HepG2 (cell line): ENCODE measurements around the gene SPATA13.

ENCODE experiments used
- ATF7-NPFF ChIP-seq: sonication (generic); formaldehyde crosslinking; IDR thresholded peaks from 2 replicates; pipeline ENCODE4 v1.8.1; 2023; ENCODE audit warnings: mild to moderate bottlenecking, low read depth, missing genetic modification reagents, moderate library complexity
- CTCF ChIP-seq: sonication (generic); formaldehyde crosslinking; IDR thresholded peaks from 2 replicates; pipeline ENCODE4 v1.5.0; 2020; ENCODE audit warnings: mild to moderate bottlenecking, missing genetic modification reagents, moderate library complexity
- MTF2 ChIP-seq: sonication (generic); formaldehyde crosslinking; IDR thresholded peaks from 2 replicates; pipeline ENCODE4 v1.5.0; 2020; ENCODE audit warnings: missing genetic modification reagents, borderline replicate concordance
- PAX8 ChIP-seq: sonication (generic); formaldehyde crosslinking; IDR thresholded peaks from 2 replicates; pipeline ENCODE4 v1.8.0; 2022; ENCODE audit warnings: mild to moderate bottlenecking, missing genetic modification reagents, borderline replicate concordance
- THYN1 ChIP-seq: sonication (generic); formaldehyde crosslinking; IDR thresholded peaks from 2 replicates; pipeline ENCODE4 v1.8.1; 2023; ENCODE audit warnings: low read depth, mild to moderate bottlenecking, moderate library complexity, missing genetic modification reagents, borderline replicate concordance
- USF2 ChIP-seq, 2 experiments: sonication (generic) in 1 of 2; formaldehyde crosslinking in 1 of 2; IDR thresholded peaks; 2 replicates each; pipeline versions ENCODE4 v1.5.1 to v1.6.1; 2011 to 2020; ENCODE audit warnings: borderline replicate concordance in 1 of 2, low read depth in 1 of 2, low read length in 1 of 2, mild to moderate bottlenecking in 1 of 2, missing genetic modification reagents in 1 of 2, moderate library complexity in 1 of 2
- ZSCAN30 ChIP-seq: sonication (generic); formaldehyde crosslinking; IDR thresholded peaks from 2 replicates; pipeline ENCODE4 v1.5.0; 2020; ENCODE audit warnings: mild to moderate bottlenecking, missing genetic modification reagents
- TF ChIP-seq, protein P1 (sequence below): sonication (generic); formaldehyde crosslinking; IDR thresholded peaks from 2 replicates; pipeline ENCODE4 v1.4.0; 2020; ENCODE audit warnings: missing genetic modification reagents
- TF ChIP-seq, protein P2 (sequence below): sonication (generic); formaldehyde crosslinking; IDR thresholded peaks from 2 replicates; pipeline ENCODE4 v1.4.0; 2020; ENCODE audit warnings: missing genetic modification reagents, borderline replicate concordance

- TF ChIP-seq THYN1 (CRISPR knock-in tag) (no peak), PAX8 (CRISPR knock-in tag) (no peak), CTCF (CRISPR knock-in tag) (no peak), USF2 (IDR thresholded peaks at IDR 0.05; ENCODE audit: low read depth, low read length) (no peak), USF2 (CRISPR knock-in tag; IDR thresholded peaks at IDR 0.05; ENCODE audit: borderline replicate concordance) (no peak), ATF7-NPFF (CRISPR knock-in tag) (no peak), ZSCAN30 (no peak), MTF2 (CRISPR knock-in tag) (no peak)
- TF ChIP-seq, protein P1, sequence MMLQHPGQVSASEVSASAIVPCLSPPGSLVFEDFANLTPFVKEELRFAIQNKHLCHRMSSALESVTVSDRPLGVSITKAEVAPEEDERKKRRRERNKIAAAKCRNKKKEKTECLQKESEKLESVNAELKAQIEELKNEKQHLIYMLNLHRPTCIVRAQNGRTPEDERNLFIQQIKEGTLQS (CRISPR knock-in tag), result no peak
- TF ChIP-seq, protein P2, sequence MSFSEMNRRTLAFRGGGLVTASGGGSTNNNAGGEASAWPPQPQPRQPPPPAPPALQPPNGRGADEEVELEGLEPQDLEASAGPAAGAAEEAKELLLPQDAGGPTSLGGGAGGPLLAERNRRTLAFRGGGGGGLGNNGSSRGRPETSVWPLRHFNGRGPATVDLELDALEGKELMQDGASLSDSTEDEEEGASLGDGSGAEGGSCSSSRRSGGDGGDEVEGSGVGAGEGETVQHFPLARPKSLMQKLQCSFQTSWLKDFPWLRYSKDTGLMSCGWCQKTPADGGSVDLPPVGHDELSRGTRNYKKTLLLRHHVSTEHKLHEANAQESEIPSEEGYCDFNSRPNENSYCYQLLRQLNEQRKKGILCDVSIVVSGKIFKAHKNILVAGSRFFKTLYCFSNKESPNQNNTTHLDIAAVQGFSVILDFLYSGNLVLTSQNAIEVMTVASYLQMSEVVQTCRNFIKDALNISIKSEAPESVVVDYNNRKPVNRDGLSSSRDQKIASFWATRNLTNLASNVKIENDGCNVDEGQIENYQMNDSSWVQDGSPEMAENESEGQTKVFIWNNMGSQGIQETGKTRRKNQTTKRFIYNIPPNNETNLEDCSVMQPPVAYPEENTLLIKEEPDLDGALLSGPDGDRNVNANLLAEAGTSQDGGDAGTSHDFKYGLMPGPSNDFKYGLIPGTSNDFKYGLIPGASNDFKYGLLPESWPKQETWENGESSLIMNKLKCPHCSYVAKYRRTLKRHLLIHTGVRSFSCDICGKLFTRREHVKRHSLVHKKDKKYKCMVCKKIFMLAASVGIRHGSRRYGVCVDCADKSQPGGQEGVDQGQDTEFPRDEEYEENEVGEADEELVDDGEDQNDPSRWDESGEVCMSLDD (CRISPR knock-in tag), result no peak
Observed at GRCh38 chr13:24134231-24134630, 26.3 kb upstream of the SPATA13 start.
